K562 (cell line): ENCODE measurements around the gene POLDIP3. TPM values are rescaled to one million over a fixed set of nuclear protein-coding genes. Genes with fewer than 3 reads are reported as not detected.

Source experiments
- BRD4 ChIP-seq: fragments of 200-600 bp; sonication (generic); IDR thresholded peaks from 2 replicates; pipeline ENCODE4 v1.6.1; 2017; ENCODE audit warnings: inconsistent platforms
- CGGBP1 ChIP-seq: fragments of 250-450 bp; sonication (Bioruptor Pico); IDR thresholded peaks from 2 replicates; pipeline ENCODE4 v1.9.0; 2021; ENCODE audit warnings: mild to moderate bottlenecking
- FOXK2 ChIP-seq, 2 experiments: fragments of 450-650 bp; IDR thresholded peaks in 1 of 2; conservative IDR thresholded peaks in 1 of 2; 2 replicates each; pipeline ENCODE4 v1.6.1; 2016; ENCODE audit warnings: low read depth in 2 of 2, mild to moderate bottlenecking in 1 of 2
- JUND ChIP-seq, 2 experiments: IDR thresholded peaks; 2 replicates in 1 of 2; 3 replicates in 1 of 2; pipeline ENCODE4 v1.6.1; 2011; ENCODE audit warnings: borderline replicate concordance in 2 of 2, low read depth in 2 of 2, low read length in 2 of 2, improper control_type of control experiment in 1 of 2, missing biosample characterization in 1 of 2, missing genetic modification characterization in 1 of 2, missing genetic modification reagents in 1 of 2
- KDM2B ChIP-seq: fragments of 250-450 bp; sonication (Bioruptor Pico); IDR thresholded peaks from 2 replicates; pipeline ENCODE4 v1.8.0; 2021; ENCODE audit warnings: mild to moderate bottlenecking, moderate library complexity
- MGA ChIP-seq: fragments of 450-650 bp; IDR thresholded peaks from 2 replicates; pipeline ENCODE4 v1.6.1; 2016; ENCODE audit warnings: mild to moderate bottlenecking, moderate library complexity
- MXI1 ChIP-seq: IDR thresholded peaks from 2 replicates; pipeline ENCODE4 v1.6.1; 2011; ENCODE audit warnings: low read depth, mild to moderate bottlenecking, improper control_type of control experiment, low read length
- PYGO2 ChIP-seq: fragments of 450-650 bp; IDR thresholded peaks from 2 replicates; pipeline ENCODE4 v1.6.1; 2016; ENCODE audit warnings: mild to moderate bottlenecking, missing genetic modification characterization, moderate library complexity, missing compliant biosample characterization
- SMARCC2 ChIP-seq: fragments of 450-650 bp; IDR thresholded peaks from 2 replicates; pipeline ENCODE4 v1.6.1; 2017; ENCODE audit warnings: antibody characterized with exemption, moderate library complexity, mild to moderate bottlenecking, low read depth
- ZFP36 ChIP-seq: fragments of 150-350 bp; IDR thresholded peaks from 2 replicates; pipeline ENCODE4 v1.6.1; 2018; ENCODE audit warnings: low read length, low read depth; ENCODE audit not compliant: partially characterized antibody
- ZNF146 ChIP-seq: IDR thresholded peaks from one replicate; pipeline ENCODE4 v1.6.1; 2018; ENCODE audit warnings: missing compliant biosample characterization; ENCODE audit not compliant: unreplicated experiment
- polyA plus RNA-seq, 8 experiments: library from polyadenylated mRNA; depleted of rRNA in 4 of 8; stranded (reverse) in 5 of 8; unstranded in 3 of 8; fragments of >200 nt; fragmentation: Nextera tagmentation in 2 of 8; fragmentation: Illumina TruSeq in 1 of 8; extraction: Ambion mirVana in 2 of 8; extraction: Trizol in 1 of 8; gene quantifications; 2 replicates each; pipeline versions ENCODE4 v1.2.1 to v1.2.3, GENCODE V29; 2011 to 2014; ENCODE audit warnings: inconsistent platforms in 1 of 8, missing spikeins in 1 of 8
- total RNA-seq, 7 experiments: library from RNA; depleted of rRNA in 6 of 7; stranded (reverse); fragments of >200 nt in 6 of 7; fragmentation: Illumina TruSeq in 2 of 7; extraction: Trizol in 2 of 7; gene quantifications; 2 replicates each; pipeline versions ENCODE4 v1.2.1 to v1.2.3, GENCODE V29; 2011 to 2021; ENCODE audit warnings: low replicate concordance in 1 of 7
- TF ChIP-seq, protein P1 (sequence below): sonication (generic); formaldehyde crosslinking; IDR thresholded peaks from 2 replicates; pipeline ENCODE4 v1.4.0; 2020; ENCODE audit warnings: mild to moderate bottlenecking, missing genetic modification reagents

The POLDIP3 gene
- total and polyA plus RNA-seq, 9 of the 15 experiments (the other 6 are each of a cell fraction or from before 2014, with no cell fraction given), result 14.3 to 53.0 (median 26.3) TPM

DNA sequence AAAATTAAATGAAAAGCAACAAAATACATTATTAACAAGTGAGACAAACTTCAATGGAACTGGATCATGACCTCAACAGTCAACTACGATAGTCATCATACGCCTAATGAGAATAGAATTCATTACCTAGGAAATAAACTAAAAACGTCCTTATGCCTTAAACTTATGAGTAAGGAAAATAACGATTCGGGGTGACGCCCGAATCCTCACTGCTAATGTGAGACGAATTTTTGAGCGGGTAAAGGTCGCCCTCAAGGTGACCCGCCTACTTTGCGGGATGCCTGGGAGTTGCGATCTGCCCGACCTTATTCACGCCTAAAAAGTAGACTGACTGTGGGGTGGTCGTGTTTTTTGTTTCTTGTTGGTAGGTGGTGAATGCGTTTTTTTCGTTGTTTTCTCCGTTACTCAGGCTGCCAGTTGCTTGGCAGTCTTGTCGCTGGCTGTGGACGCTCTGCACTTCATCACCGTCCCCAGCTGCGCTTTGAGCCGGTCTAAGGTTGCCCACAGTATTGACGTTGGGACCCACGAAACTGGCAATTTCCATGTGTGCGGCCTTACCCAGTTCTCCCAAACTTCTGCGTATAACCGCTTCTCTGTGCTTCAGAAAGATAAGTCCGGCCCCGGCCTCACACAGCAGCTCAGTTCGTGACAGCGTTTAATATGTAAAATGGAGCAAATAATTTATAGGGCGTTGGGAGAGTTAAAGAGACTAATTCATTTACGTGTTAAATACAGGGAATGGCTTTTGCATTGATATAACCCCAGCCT is 593 bp upstream of the POLDIP3 start (continued):
- TF ChIP-seq, protein P1, sequence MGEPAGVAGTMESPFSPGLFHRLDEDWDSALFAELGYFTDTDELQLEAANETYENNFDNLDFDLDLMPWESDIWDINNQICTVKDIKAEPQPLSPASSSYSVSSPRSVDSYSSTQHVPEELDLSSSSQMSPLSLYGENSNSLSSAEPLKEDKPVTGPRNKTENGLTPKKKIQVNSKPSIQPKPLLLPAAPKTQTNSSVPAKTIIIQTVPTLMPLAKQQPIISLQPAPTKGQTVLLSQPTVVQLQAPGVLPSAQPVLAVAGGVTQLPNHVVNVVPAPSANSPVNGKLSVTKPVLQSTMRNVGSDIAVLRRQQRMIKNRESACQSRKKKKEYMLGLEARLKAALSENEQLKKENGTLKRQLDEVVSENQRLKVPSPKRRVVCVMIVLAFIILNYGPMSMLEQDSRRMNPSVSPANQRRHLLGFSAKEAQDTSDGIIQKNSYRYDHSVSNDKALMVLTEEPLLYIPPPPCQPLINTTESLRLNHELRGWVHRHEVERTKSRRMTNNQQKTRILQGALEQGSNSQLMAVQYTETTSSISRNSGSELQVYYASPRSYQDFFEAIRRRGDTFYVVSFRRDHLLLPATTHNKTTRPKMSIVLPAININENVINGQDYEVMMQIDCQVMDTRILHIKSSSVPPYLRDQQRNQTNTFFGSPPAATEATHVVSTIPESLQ, result peak; percentile 64; the same call in 1 of the 2 replicates
- TF ChIP-seq SMARCC2 (no peak), JUND (IDR thresholded peaks at IDR 0.05; ENCODE audit: borderline replicate concordance, low read depth, low read length) (peak; percentile 74), JUND (tag; IDR thresholded peaks at IDR 0.05; ENCODE audit: borderline replicate concordance, low read depth, low read length) (no peak; the same call in 2 of the 3 replicates), ZFP36 (peak; percentile 35), CGGBP1 (peak; percentile 99), PYGO2 (tag) (no peak), MXI1 (peak; percentile 81), FOXK2 (conservative IDR thresholded peaks at IDR 0.05 in 1 of 2, IDR thresholded peaks at IDR 0.05 in 1 of 2; ENCODE audit: low read depth in 2 of 2) (peak; percentile 59 to 74; a peak in 3 of 4 replicates), MGA (0 out of 2 replicates have a peak, but pooled peaks have one; percentile 18), KDM2B (CRISPR knock-in tag) (no peak), BRD4 (no peak), ZNF146 (CRISPR knock-in tag) (peak; percentile 8)
